Measurements from ENCODE around the gene SCUBE1.

- TF ChIP-seq EZH2 (IDR thresholded peaks at IDR 0.05) (no peak), CTCF (IDR thresholded peaks at IDR 0.05) (no peak)
Measured at GRCh38 chr22:43295660-43296059, 47.5 kb downstream of the SCUBE1 start.
